Panc1 (cell line): Measurements from ENCODE around the gene FKBP1B.
A peak's percentile ranks its signal among the peaks of the same experiment; 100 is the strongest.

Experiments
- POLR2AphosphoS5 ChIP-seq: IDR thresholded peaks from 2 replicates; pipeline ENCODE4 v1.6.1; 2012; ENCODE audit warnings: mild to moderate bottlenecking, low read depth, low read length, moderate library complexity
- TCF7L2 ChIP-seq: IDR thresholded peaks from 2 replicates; pipeline ENCODE4 v1.6.1; 2011; ENCODE audit warnings: mild to moderate bottlenecking, low read depth, low read length, inconsistent platforms
- TF ChIP-seq, protein P1 (sequence below): fragments of 450-650 bp; IDR thresholded peaks from 2 replicates; pipeline ENCODE4 v1.5.1; 2017; ENCODE audit warnings: mild to moderate bottlenecking

- TF ChIP-seq, protein P1, sequence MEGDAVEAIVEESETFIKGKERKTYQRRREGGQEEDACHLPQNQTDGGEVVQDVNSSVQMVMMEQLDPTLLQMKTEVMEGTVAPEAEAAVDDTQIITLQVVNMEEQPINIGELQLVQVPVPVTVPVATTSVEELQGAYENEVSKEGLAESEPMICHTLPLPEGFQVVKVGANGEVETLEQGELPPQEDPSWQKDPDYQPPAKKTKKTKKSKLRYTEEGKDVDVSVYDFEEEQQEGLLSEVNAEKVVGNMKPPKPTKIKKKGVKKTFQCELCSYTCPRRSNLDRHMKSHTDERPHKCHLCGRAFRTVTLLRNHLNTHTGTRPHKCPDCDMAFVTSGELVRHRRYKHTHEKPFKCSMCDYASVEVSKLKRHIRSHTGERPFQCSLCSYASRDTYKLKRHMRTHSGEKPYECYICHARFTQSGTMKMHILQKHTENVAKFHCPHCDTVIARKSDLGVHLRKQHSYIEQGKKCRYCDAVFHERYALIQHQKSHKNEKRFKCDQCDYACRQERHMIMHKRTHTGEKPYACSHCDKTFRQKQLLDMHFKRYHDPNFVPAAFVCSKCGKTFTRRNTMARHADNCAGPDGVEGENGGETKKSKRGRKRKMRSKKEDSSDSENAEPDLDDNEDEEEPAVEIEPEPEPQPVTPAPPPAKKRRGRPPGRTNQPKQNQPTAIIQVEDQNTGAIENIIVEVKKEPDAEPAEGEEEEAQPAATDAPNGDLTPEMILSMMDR: no peak
- TF ChIP-seq POLR2AphosphoS5 (peak; percentile 86), TCF7L2 (peak; percentile 60; the same call in 1 of the 2 replicates)
These were observed 26.6 kb downstream of the FKBP1B start, which contains the start of gene SF3B6 for GRCh38 chr2:24075915-24076848.
